A549 treated with CpdA at 1 μM for 4 hours (cell line): ENCODE data around the gene CYLC1. TPM values are rescaled to one million over a fixed set of nuclear protein-coding genes. Genes with fewer than 3 reads are reported as not detected.

Source experiments
- total RNA-seq: library from RNA; stranded (reverse); fragments of 200-300 nt; extraction: Qiagen RNA extraction; gene quantifications from 5 replicates; pipeline ENCODE4 v1.2.3, GENCODE V29; 2022; ENCODE audit warnings: low read depth

The CYLC1 gene, protein sequence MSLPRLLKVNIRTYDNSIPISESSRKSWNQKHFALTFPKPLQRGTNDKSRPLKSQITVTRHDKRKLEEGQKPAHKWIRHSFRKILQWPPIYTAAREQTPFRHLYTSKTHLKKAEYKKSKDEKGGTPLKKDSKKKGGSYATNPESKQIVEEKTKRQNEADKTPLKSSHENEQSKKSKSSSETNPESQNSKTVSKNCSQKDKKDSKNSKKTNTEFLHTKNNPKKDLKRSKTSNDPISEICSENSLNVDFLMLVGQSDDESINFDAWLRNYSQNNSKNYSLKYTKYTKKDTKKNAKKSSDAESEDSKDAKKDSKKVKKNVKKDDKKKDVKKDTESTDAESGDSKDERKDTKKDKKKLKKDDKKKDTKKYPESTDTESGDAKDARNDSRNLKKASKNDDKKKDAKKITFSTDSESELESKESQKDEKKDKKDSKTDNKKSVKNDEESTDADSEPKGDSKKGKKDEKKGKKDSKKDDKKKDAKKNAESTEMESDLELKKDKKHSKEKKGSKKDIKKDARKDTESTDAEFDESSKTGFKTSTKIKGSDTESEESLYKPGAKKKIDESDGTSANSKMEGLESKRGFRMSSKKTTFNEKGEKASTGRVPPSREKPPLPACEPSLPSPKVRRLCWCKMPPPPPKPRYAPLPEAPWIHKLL
- total RNA-seq: not detected in 5 replicates

DNA sequence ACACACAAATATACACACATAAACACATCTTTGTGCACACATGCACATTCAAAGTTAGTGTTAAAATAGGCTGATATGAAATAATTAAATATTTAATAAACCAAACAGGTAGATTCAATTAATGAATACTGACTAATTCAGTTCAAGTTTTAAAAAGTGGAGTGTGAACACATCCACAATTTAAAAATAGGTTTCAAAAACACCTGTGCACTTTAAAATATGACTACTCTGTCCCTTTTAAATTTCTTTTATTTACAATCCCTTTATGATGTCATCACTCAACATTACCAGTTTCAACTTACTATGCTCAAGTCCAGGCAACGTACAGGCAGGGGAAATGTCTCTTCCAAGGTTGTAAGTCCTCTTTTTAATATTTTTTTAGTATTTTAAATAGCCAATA lies at the start of gene CYLC1:
Gene CYLC1 (plus strand): TSS at position 301 of the 400 bp plus-strand sequence. CDS start 37 bp downstream, at position 338.

